Measurements from ENCODE around the gene MRGPRG.

- TF ChIP-seq, protein P1, sequence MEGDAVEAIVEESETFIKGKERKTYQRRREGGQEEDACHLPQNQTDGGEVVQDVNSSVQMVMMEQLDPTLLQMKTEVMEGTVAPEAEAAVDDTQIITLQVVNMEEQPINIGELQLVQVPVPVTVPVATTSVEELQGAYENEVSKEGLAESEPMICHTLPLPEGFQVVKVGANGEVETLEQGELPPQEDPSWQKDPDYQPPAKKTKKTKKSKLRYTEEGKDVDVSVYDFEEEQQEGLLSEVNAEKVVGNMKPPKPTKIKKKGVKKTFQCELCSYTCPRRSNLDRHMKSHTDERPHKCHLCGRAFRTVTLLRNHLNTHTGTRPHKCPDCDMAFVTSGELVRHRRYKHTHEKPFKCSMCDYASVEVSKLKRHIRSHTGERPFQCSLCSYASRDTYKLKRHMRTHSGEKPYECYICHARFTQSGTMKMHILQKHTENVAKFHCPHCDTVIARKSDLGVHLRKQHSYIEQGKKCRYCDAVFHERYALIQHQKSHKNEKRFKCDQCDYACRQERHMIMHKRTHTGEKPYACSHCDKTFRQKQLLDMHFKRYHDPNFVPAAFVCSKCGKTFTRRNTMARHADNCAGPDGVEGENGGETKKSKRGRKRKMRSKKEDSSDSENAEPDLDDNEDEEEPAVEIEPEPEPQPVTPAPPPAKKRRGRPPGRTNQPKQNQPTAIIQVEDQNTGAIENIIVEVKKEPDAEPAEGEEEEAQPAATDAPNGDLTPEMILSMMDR (IDR thresholded peaks at IDR 0.05; ENCODE audit: insufficient read depth, low read length, poor library complexity, severe bottlenecking), result no peak
- no peak for TF ChIP-seq EZH2phosphoT487 (conservative IDR thresholded peaks at IDR 0.05; ENCODE audit: low read length)
Measured at GRCh38 chr11:3206156-3206921, 12.3 kb downstream of the MRGPRG start.

Measured in SU-DHL-6 (cell line).